NCI-H2081 (cell line): ENCODE measurements around the gene CMBL.
"Not testable (repeated sequence)": the region's sequence is repeated elsewhere in the genome, so short reads cannot be mapped to it uniquely, and the experiment has no call there.

Experiments used
- DNase-seq, 2 experiments: peaks; one replicate each; lab custom pipeline; 2025; lab: John Stamatoyannopoulos, UW

Gene CMBL

GRCh38 chr5:10257870-10258269, 49.8 kb downstream of the CMBL start:
- no peak for DNase-seq

- DNase-seq = no peak
Observed at GRCh38 chr5:10254686-10255085, 53.0 kb downstream of the CMBL start.

- no peak for DNase-seq
Observed at GRCh38 chr5:10253390-10253789, 54.3 kb downstream of the CMBL start.

- DNase-seq = no peak
Observed at GRCh38 chr5:10251405-10251804, 56.3 kb downstream of the CMBL start.

- DNase-seq = peak in 1 of 2 experiments; percentile 63
Observed at GRCh38 chr5:10250806-10251276, 56.9 kb downstream of the CMBL start.

GRCh38 chr5:10249948-10250805, 57.5 kb downstream of the CMBL start, which contains the start of gene CCT5:
TSS of gene CCT5 (plus strand) at chr5:10250280. CDS start at chr5:10250341, 61 bp downstream.
- DNase-seq = peak; percentile 100

- DNase-seq = peak in 1 of 2 experiments; percentile 37
Observed at GRCh38 chr5:10248378-10249260, 59.1 kb downstream of the CMBL start.

- not testable (repeated sequence) for DNase-seq
Observed at GRCh38 chr5:10247217-10247616, 60.5 kb downstream of the CMBL start.

- peak; percentile 66 to 85 for DNase-seq
Observed at GRCh38 chr5:10246761-10247160, 60.9 kb downstream of the CMBL start.

- no peak for DNase-seq
Observed at GRCh38 chr5:10244342-10244944, 63.3 kb downstream of the CMBL start.

- no peak for DNase-seq
Observed at GRCh38 chr5:10243660-10244240, 64.0 kb downstream of the CMBL start.

GRCh38 chr5:10235350-10235749, 72.4 kb downstream of the CMBL start:
- no peak for DNase-seq

GRCh38 chr5:10233505-10233904, 74.2 kb downstream of the CMBL start:
- peak; percentile 13 to 32 for DNase-seq

GRCh38 chr5:10233011-10233410, 74.7 kb downstream of the CMBL start:
- DNase-seq = no peak

GRCh38 chr5:10232386-10232785, 75.3 kb downstream of the CMBL start:
- DNase-seq = no peak

- DNase-seq = peak in 1 of 2 experiments; percentile 15
Observed at GRCh38 chr5:10229306-10230048, 78.2 kb downstream of the CMBL start.

GRCh38 chr5:10228288-10228687, 79.4 kb downstream of the CMBL start:
- DNase-seq = no peak
